ENCODE data around the gene NKX6-1.

The NKX6-1 gene

GRCh38 chr4:84479663-84480062, 19.4 kb downstream of the NKX6-1 start:
- Histone ChIP-seq H3K4me2 (ENCODE audit: low read depth, low read length, poor library complexity, severe bottlenecking) (no peak overlapping the region), H3K4me1 (ENCODE audit: insufficient read depth, low read length, poor library complexity, severe bottlenecking) (no peaks in the 10 kb centered on the region), H3F3A (ENCODE audit: low read depth) (no peaks in the 10 kb centered on the region), H3K9me2 (replicated peaks; ENCODE audit: low read depth, low read length) (no peaks in the 10 kb centered on the region), H3K4me3 (ENCODE audit: low read length, poor library complexity, severe bottlenecking) (no peak overlapping the region), H3K9me3 (ENCODE audit: insufficient read depth, low read depth, low read length) (no peaks in the 10 kb centered on the region; the same call in 1 of the 2 replicates), H3K79me2 (ENCODE audit: insufficient read depth, low read length) (no peaks in the 10 kb centered on the region), H3K27me3 (ENCODE audit: insufficient read depth, low read length, poor library complexity, severe bottlenecking) (no peaks in the 10 kb centered on the region), H3K36me3 (ENCODE audit: insufficient read depth, low read length) (no peaks in the 10 kb centered on the region), H4K20me1 (ENCODE audit: insufficient read depth, low read length, poor library complexity, severe bottlenecking) (no peaks in the 10 kb centered on the region), H2AFZ (ENCODE audit: low read length) (no peak overlapping the region), H3K9ac (ENCODE audit: low read depth, low read length, poor library complexity, severe bottlenecking) (no peak overlapping the region)
- TF ChIP-seq EZH2phosphoT487 (IDR thresholded peaks at IDR 0.05; ENCODE audit: borderline replicate concordance), result no peak
- TF ChIP-seq CTCF (conservative IDR thresholded peaks at IDR 0.05; ENCODE audit: low read length), result no peak

- no peak overlapping the region for H3K4me2 ChIP-seq (ENCODE audit: low read depth, low read length, poor library complexity, severe bottlenecking)
- no peaks in the 10 kb centered on the region for H3K4me1 ChIP-seq (ENCODE audit: insufficient read depth, low read length, poor library complexity, severe bottlenecking)
- no peaks in the 10 kb centered on the region for H4K20me1 ChIP-seq (ENCODE audit: insufficient read depth, low read length, poor library complexity, severe bottlenecking)
- no peak overlapping the region for H2AFZ ChIP-seq (ENCODE audit: low read length)
- no peaks in the 10 kb centered on the region for H3K27me3 ChIP-seq (ENCODE audit: insufficient read depth, low read length, poor library complexity, severe bottlenecking)
- H3K9me2 ChIP-seq (replicated peaks; ENCODE audit: low read depth, low read length), result no peaks in the 10 kb centered on the region
- no peaks in the 10 kb centered on the region for H3K9me3 ChIP-seq (ENCODE audit: insufficient read depth, low read depth, low read length)
- TF ChIP-seq CTCF (conservative IDR thresholded peaks at IDR 0.05; ENCODE audit: low read length) (no peak), EZH2phosphoT487 (IDR thresholded peaks at IDR 0.05; ENCODE audit: borderline replicate concordance) (no peak)
- no peak overlapping the region for H3K4me3 ChIP-seq (ENCODE audit: low read length, poor library complexity, severe bottlenecking)
- no peaks in the 10 kb centered on the region for H3K36me3 ChIP-seq (ENCODE audit: insufficient read depth, low read length)
- no peaks in the 10 kb centered on the region for H3K79me2 ChIP-seq (ENCODE audit: insufficient read depth, low read length)
- H3K9ac ChIP-seq (ENCODE audit: low read depth, low read length, poor library complexity, severe bottlenecking), result no peak overlapping the region
- H3F3A ChIP-seq (ENCODE audit: low read depth), result no peaks in the 10 kb centered on the region
Measured at GRCh38 chr4:84477738-84478137, 21.4 kb downstream of the NKX6-1 start.

- Histone ChIP-seq H4K20me1 (ENCODE audit: insufficient read depth, low read length, poor library complexity, severe bottlenecking) (no peaks in the 10 kb centered on the region), H3K27me3 (ENCODE audit: insufficient read depth, low read length, poor library complexity, severe bottlenecking) (no peaks in the 10 kb centered on the region), H3K9me3 (ENCODE audit: insufficient read depth, low read depth, low read length) (no peaks in the 10 kb centered on the region), H3K4me2 (ENCODE audit: low read depth, low read length, poor library complexity, severe bottlenecking) (no peak overlapping the region), H3K36me3 (ENCODE audit: insufficient read depth, low read length) (no peaks in the 10 kb centered on the region), H3K9me2 (replicated peaks; ENCODE audit: low read depth, low read length) (no peaks in the 10 kb centered on the region), H3K9ac (ENCODE audit: low read depth, low read length, poor library complexity, severe bottlenecking) (no peak overlapping the region), H3K79me2 (ENCODE audit: insufficient read depth, low read length) (no peaks in the 10 kb centered on the region), H3K4me1 (ENCODE audit: insufficient read depth, low read length, poor library complexity, severe bottlenecking) (no peaks in the 10 kb centered on the region), H2AFZ (ENCODE audit: low read length) (no peak overlapping the region), H3F3A (ENCODE audit: low read depth) (no peaks in the 10 kb centered on the region), H3K4me3 (ENCODE audit: low read length, poor library complexity, severe bottlenecking) (no peak overlapping the region)
- TF ChIP-seq EZH2phosphoT487 (IDR thresholded peaks at IDR 0.05; ENCODE audit: borderline replicate concordance) (no peak), CTCF (conservative IDR thresholded peaks at IDR 0.05; ENCODE audit: low read length) (no peak)
Measured at GRCh38 chr4:84474107-84474506, 25.0 kb downstream of the NKX6-1 start.

All from Loucy (cell line).